D341Med (cell line): Measurements from ENCODE around the gene OR51A4.
"Not testable (repeated sequence)": the region's sequence is repeated elsewhere in the genome, so short reads cannot be mapped to it uniquely, and the experiment has no call there.

Experiments
- DNase-seq: peaks from one replicate; pipeline ENCODE4 v3.0.0; 2012; ENCODE audit warnings: low spot score

The OR51A4 gene

GRCh38 chr11:4947505-4947904 is at the start of gene OR51A4:
Gene OR51A4 (minus strand): TSS chr11:4947605. CDS start chr11:4947100, 505 bp downstream.
- no peak for DNase-seq

GRCh38 chr11:4994551-4994950 is 47.1 kb upstream of the OR51A4 start, which contains the start of gene OR51L1:
Gene OR51L1 (plus strand): TSS chr11:4994851. CDS start chr11:4998983, 4,132 bp downstream.
- DNase-seq = no peak

- DNase-seq = no peak
These were observed 43.7 kb upstream of the OR51A4 start for GRCh38 chr11:4991060-4991459.

- DNase-seq = no peak
These were observed 36.4 kb upstream of the OR51A4 start for GRCh38 chr11:4983841-4984240.

GRCh38 chr11:4982678-4983077 is 35.3 kb upstream of the OR51A4 start:
- no peak for DNase-seq

GRCh38 chr11:4979036-4979435 is 31.6 kb upstream of the OR51A4 start:
- DNase-seq = no peak

- DNase-seq = no peak
These were observed 28.0 kb upstream of the OR51A4 start for GRCh38 chr11:4975436-4975835.

- no peak for DNase-seq
These were observed 15.4 kb upstream of the OR51A4 start for GRCh38 chr11:4962816-4963215.

GRCh38 chr11:4960877-4961276 is 13.5 kb upstream of the OR51A4 start:
- no peak for DNase-seq

GRCh38 chr11:4957396-4957795 is 10.0 kb upstream of the OR51A4 start:
- no peak for DNase-seq

- DNase-seq = not testable (repeated sequence)
These were observed 8.2 kb upstream of the OR51A4 start, which contains the start of gene OR51A2 for GRCh38 chr11:4955613-4956012. Gene OR51A2 (minus strand): TSS chr11:4955713. CDS start chr11:4955713, 0 bp downstream.

GRCh38 chr11:4936745-4937144 is 10.7 kb downstream of the OR51A4 start:
- DNase-seq = no peak

GRCh38 chr11:4932751-4933150 is 14.7 kb downstream of the OR51A4 start:
- no peak for DNase-seq

- no peak for DNase-seq
These were observed 20.8 kb downstream of the OR51A4 start for GRCh38 chr11:4926608-4927007.

- no peak for DNase-seq
These were observed 23.2 kb downstream of the OR51A4 start, which contains the start of gene OR51G1 for GRCh38 chr11:4924239-4924638. Gene OR51G1 (minus strand): TSS chr11:4924339. CDS start chr11:4924339, 0 bp downstream.

GRCh38 chr11:4922304-4922703 is 25.1 kb downstream of the OR51A4 start:
- DNase-seq = no peak

GRCh38 chr11:4921796-4922195 is 25.6 kb downstream of the OR51A4 start:
- no peak for DNase-seq

GRCh38 chr11:4919250-4919649 is 28.2 kb downstream of the OR51A4 start, which contains the start of gene OR51G2:
Gene OR51G2 (minus strand): TSS chr11:4919350. CDS start chr11:4915663, 3,687 bp downstream.
- DNase-seq = no peak

- DNase-seq = no peak
These were observed 30.8 kb downstream of the OR51A4 start for GRCh38 chr11:4916581-4916980.

- DNase-seq = no peak
These were observed 43.9 kb downstream of the OR51A4 start, which contains the start of gene OR51A7 for GRCh38 chr11:4903484-4903883. Gene OR51A7 (plus strand): TSS chr11:4903783. CDS start chr11:4907370, 3,587 bp downstream.
